ENCODE measurements around the gene C11orf58. TPM values are rescaled to one million over a fixed set of nuclear protein-coding genes. Genes with fewer than 3 reads are reported as not detected.

Gene C11orf58
- 337 TPM for total RNA-seq (ENCODE audit: insufficient read depth, low replicate concordance)

GRCh38 chr11:16738193-16738946 is at the start of gene C11orf58:
TSS of gene C11orf58 (plus strand) at chr11:16738647. CDS start at chr11:16738779, 132 bp downstream.
- DNase-seq (ENCODE audit: low spot score): peak; percentile 99

- DNase-seq (ENCODE audit: low spot score): peak; percentile 73
Observed at GRCh38 chr11:16690086-16690485, 48.4 kb upstream of the C11orf58 start.

GRCh38 chr11:16703795-16704194 is 34.7 kb upstream of the C11orf58 start:
- no peak for DNase-seq (ENCODE audit: low spot score)

- DNase-seq (ENCODE audit: low spot score): no peak
Observed at GRCh38 chr11:16713594-16713993, 24.9 kb upstream of the C11orf58 start.

- DNase-seq (ENCODE audit: low spot score): no peak
Observed at GRCh38 chr11:16722581-16723344, 15.7 kb upstream of the C11orf58 start.

- no peak for DNase-seq (ENCODE audit: low spot score)
Observed at GRCh38 chr11:16727806-16728205, 10.6 kb upstream of the C11orf58 start.

- no peak for DNase-seq (ENCODE audit: low spot score)
Observed at GRCh38 chr11:16737818-16738192, 642 bp upstream of the C11orf58 start.

- peak; percentile 28 for DNase-seq (ENCODE audit: low spot score)
Observed at GRCh38 chr11:16738947-16739815, 734 bp downstream of the C11orf58 start.

- DNase-seq (ENCODE audit: low spot score): no peak
Observed at GRCh38 chr11:16741473-16741872, 3.0 kb downstream of the C11orf58 start.

- no peak for DNase-seq (ENCODE audit: low spot score)
Observed at GRCh38 chr11:16743478-16743877, 5.0 kb downstream of the C11orf58 start.

GRCh38 chr11:16744128-16744725 is 5.8 kb downstream of the C11orf58 start:
- no peak for DNase-seq (ENCODE audit: low spot score)

- no peak for DNase-seq (ENCODE audit: low spot score)
Observed at GRCh38 chr11:16745950-16746605, 7.6 kb downstream of the C11orf58 start.

- DNase-seq (ENCODE audit: low spot score): no peak
Observed at GRCh38 chr11:16749092-16749491, 10.6 kb downstream of the C11orf58 start.

GRCh38 chr11:16749666-16750065 is 11.2 kb downstream of the C11orf58 start:
- DNase-seq (ENCODE audit: low spot score): no peak

GRCh38 chr11:16750417-16750816 is 12.0 kb downstream of the C11orf58 start:
- no peak for DNase-seq (ENCODE audit: low spot score)

GRCh38 chr11:16758382-16759024 is 20.1 kb downstream of the C11orf58 start:
- no peak for DNase-seq (ENCODE audit: low spot score)

GRCh38 chr11:16759857-16760508 is 21.5 kb downstream of the C11orf58 start:
- DNase-seq (ENCODE audit: low spot score): no peak

GRCh38 chr11:16763746-16764145 is 25.3 kb downstream of the C11orf58 start:
- no peak for DNase-seq (ENCODE audit: low spot score)

GRCh38 chr11:16764888-16765287 is 26.4 kb downstream of the C11orf58 start:
- DNase-seq (ENCODE audit: low spot score): no peak

GRCh38 chr11:16767137-16767536 is 28.7 kb downstream of the C11orf58 start:
- no peak for DNase-seq (ENCODE audit: low spot score)
